SH-SY5Y (cell line): ENCODE results near the gene MOCS1.

ENCODE experiments used
- GATA2 ChIP-seq: IDR thresholded peaks from 2 replicates; pipeline ENCODE4 v1.6.1; 2011; ENCODE audit warnings: mild to moderate bottlenecking, low read depth, low read length
- GATA3 ChIP-seq: IDR thresholded peaks from 2 replicates; pipeline ENCODE4 v1.6.1; 2011; ENCODE audit warnings: low read depth, mild to moderate bottlenecking, low read length, moderate library complexity

- TF ChIP-seq GATA2 (no peak), GATA3 (no peak)
These were observed 24.7 kb upstream of the MOCS1 start for GRCh38 chr6:39958947-39959346.
